Lung (tissue), 12 donors: ENCODE measurements around the gene ZNF679. TPM values are rescaled to one million over a fixed set of nuclear protein-coding genes. Genes with fewer than 3 reads are reported as not detected.

Experiments used
- ATAC-seq: fragments of 200-7000 bp; cut with Tn5 transposase; one replicate; pipeline ENCODE4 v1.9.1; 2020; ENCODE audit warnings: moderate number of reproducible peaks; ENCODE audit not compliant: insufficient read depth, low FRiP score
- DNase-seq, 3 donors: peaks; one replicate each; pipeline ENCODE4 v3.0.0-alpha.2; 2013 to 2017
- H3K27ac ChIP-seq, 2 donors: one replicate each; pipeline ENCODE4 v1.5.1; 2013; ENCODE audit warnings: mild to moderate bottlenecking in 2 of 2, moderate library complexity in 2 of 2, control low read depth in 1 of 2, inconsistent platforms in 1 of 2, low read depth in 1 of 2, low read length in 1 of 2
- H3K27me3 ChIP-seq, 3 donors: one replicate each; pipeline ENCODE4 v1.5.1; 2013; ENCODE audit warnings: low read length in 2 of 3; ENCODE audit not compliant: control insufficient read depth in 3 of 3, insufficient read depth in 3 of 3
- H3K36me3 ChIP-seq, 4 donors: one replicate each; pipeline ENCODE4 v1.5.1; 2013; ENCODE audit warnings: low read length in 4 of 4, mild to moderate bottlenecking in 1 of 4, moderate library complexity in 1 of 4; ENCODE audit not compliant: control insufficient read depth in 4 of 4, insufficient read depth in 4 of 4
- H3K4me1 ChIP-seq, 5 donors: one replicate each; pipeline ENCODE4 v1.5.1; 2013; ENCODE audit warnings: low read length in 5 of 5, mild to moderate bottlenecking in 2 of 5, moderate library complexity in 1 of 5; ENCODE audit not compliant: control insufficient read depth in 5 of 5, insufficient read depth in 5 of 5
- H3K4me3 ChIP-seq: one replicate; pipeline ENCODE4 v1.5.1; 2013; ENCODE audit warnings: mild to moderate bottlenecking, control low read depth, moderate library complexity
- H3K9ac ChIP-seq, 2 donors: one replicate each; pipeline ENCODE4 v1.5.1; 2013; ENCODE audit warnings: low read length in 2 of 2, control low read depth in 1 of 2; ENCODE audit not compliant: insufficient read depth in 1 of 2
- H3K9me3 ChIP-seq, 4 donors: one replicate each; pipeline ENCODE4 v1.5.1; 2013; ENCODE audit warnings: low read length in 3 of 4, mild to moderate bottlenecking in 1 of 4, moderate library complexity in 1 of 4; ENCODE audit not compliant: control insufficient read depth in 4 of 4, insufficient read depth in 3 of 4
- WGBS, 2 donors: extraction: QIAGEN DNeasy Blood & Tissue Kit; methylation state at CpG; one replicate each; pipeline ENCODE4 v1.1.7; 2013; 5-methylcytosine and 5-hydroxymethylcytosine counted together
- polyA plus RNA-seq, 2 donors: library from polyadenylated mRNA; stranded (reverse); fragments of 200-250 nt; gene quantifications; one replicate each; pipeline ENCODE4 v1.2.1, GENCODE V29; 2013
- total RNA-seq, 2 donors: library from RNA; depleted of rRNA in 1 of 2; stranded (reverse); fragments of >200 nt in 1 of 2; gene quantifications; one replicate each; pipeline ENCODE4 v1.2.1, GENCODE V29; 2014 to 2021
- TF ChIP-seq, protein P1 (sequence below): IDR thresholded peaks from 2 replicates; pipeline ENCODE4 v1.5.1; 2012; ENCODE audit warnings: mild to moderate bottlenecking; ENCODE audit errors: control extremely low read depth, extremely low read depth
- donor health status: control.
- donor health status: control.
- donor health status: Bipolar disorder and iron deficiency.
- donor health status: healthy.
- donor health status: DM: yes; HTN: yes; CAD: no.

Gene ZNF679
- total and polyA plus RNA-seq, 4 donors, result not detected

DNA sequence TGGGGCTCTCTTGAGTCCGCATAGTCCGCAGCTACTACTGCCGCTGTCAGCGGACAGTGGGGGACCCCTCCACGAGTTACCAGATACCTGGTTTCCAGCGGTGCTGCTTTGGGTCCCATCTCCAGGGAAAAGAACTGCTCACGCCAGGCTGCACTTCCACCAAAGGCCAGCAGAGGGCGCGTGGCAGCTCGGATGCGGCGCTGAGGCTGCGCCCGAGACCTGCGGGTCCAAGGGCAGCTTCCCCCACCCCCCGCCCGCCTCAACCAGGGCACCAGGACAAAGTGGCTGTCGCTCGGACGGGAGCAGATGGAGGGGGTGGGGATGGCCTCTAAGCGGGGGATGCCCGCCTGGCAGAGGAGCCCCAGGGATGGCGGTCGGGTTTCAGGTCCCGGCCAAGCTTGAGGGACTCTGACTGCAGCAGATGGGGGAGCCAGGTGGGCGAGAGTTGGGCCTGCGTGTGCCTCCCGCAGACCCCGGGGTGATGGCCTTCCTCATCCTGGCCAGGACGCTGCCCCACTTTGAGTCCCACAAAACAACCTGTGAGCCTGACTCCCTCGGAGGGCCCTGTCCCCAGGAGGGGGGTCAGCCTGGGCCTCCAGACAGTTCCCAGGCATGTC, 45.0 kb upstream of the ZNF679 start:
- Histone ChIP-seq H3K9me3 (peaks cover 0 to 28% (median 4%) of the 10 kb centered on the region in 4 donors), H3K36me3 (no peaks in the 10 kb centered on the region), H3K9ac (no peak overlapping the region), H3K4me1 (peaks cover 0 to 6% (median 0%) of the 10 kb centered on the region in 5 donors), H3K4me3 (no peak overlapping the region), H3K27me3 (no peaks in the 10 kb centered on the region), H3K27ac (no peak overlapping the region)
- ATAC-seq, result no peak
- TF ChIP-seq, protein P1, sequence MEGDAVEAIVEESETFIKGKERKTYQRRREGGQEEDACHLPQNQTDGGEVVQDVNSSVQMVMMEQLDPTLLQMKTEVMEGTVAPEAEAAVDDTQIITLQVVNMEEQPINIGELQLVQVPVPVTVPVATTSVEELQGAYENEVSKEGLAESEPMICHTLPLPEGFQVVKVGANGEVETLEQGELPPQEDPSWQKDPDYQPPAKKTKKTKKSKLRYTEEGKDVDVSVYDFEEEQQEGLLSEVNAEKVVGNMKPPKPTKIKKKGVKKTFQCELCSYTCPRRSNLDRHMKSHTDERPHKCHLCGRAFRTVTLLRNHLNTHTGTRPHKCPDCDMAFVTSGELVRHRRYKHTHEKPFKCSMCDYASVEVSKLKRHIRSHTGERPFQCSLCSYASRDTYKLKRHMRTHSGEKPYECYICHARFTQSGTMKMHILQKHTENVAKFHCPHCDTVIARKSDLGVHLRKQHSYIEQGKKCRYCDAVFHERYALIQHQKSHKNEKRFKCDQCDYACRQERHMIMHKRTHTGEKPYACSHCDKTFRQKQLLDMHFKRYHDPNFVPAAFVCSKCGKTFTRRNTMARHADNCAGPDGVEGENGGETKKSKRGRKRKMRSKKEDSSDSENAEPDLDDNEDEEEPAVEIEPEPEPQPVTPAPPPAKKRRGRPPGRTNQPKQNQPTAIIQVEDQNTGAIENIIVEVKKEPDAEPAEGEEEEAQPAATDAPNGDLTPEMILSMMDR, result peak; percentile 49
- no peak for DNase-seq
- WGBS, 2 donors, result 22 to 24% methylated on average over 31 of the region's 31 CpGs

DNA sequence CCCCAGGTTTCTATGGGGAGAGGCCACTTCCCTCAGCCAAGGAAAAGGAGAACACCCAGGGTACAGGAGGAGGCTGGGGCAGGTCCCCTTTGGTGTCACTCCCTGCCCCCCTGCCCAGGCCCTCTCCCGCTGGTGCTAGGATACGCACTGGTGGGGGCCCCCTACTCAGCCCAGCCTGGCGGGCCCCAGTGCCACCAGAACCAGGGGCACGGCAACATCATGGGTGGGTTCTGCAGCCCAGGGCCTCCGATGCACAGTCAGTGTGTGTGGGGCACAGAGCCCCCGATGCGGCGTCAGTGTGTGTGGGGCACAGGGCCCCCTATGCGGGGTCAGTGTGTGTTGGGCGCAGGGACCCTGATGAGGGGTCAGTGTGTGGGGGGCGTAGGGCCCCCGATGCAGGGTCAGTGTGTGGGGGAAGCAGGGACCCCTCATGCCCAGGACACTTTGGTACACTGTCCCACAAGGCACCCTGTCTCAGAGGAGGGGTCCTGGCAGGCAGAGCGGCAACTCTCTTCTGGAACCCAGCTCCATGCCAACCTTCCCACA, 44.4 kb upstream of the ZNF679 start:
- Histone ChIP-seq H3K4me1 (peaks cover 0 to 6% (median 0%) of the 10 kb centered on the region in 5 donors), H3K36me3 (no peaks in the 10 kb centered on the region), H3K4me3 (no peak overlapping the region), H3K9me3 (peaks cover 0 to 28% (median 4%) of the 10 kb centered on the region in 4 donors), H3K27ac (no peak overlapping the region), H3K9ac (no peak overlapping the region), H3K27me3 (no peaks in the 10 kb centered on the region)
- no peak for DNase-seq
- TF ChIP-seq, protein P1, result no peak
- WGBS, 2 donors, result 96 to 97% methylated on average over 12 to 13 of the region's 13 CpGs
- no peak for ATAC-seq

DNA sequence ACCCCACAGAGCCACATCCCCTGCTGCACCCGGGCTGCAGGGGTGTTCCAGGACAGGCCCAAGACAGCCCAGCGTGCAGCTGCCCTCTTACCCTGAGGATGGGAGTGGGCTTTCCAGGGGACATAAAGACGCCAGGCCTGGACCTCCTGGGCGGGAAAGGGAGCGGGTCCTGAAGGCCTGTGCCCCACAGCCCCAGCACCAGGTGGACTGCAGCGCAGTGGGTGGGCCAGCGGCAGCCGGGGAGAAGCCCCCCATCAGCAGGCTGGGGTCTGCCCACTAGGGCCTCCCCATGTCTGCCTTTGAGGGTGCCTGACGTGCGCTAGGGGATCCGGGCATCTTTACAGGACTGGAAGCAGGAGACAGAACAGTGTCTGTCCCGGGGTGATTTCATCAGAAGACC, 43.9 kb upstream of the ZNF679 start:
- Histone ChIP-seq H3K36me3 (no peaks in the 10 kb centered on the region), H3K9ac (no peak overlapping the region), H3K27ac (no peak overlapping the region), H3K4me3 (no peak overlapping the region), H3K27me3 (no peaks in the 10 kb centered on the region), H3K4me1 (peaks cover 0 to 6% (median 0%) of the 10 kb centered on the region in 5 donors), H3K9me3 (peaks cover 0 to 28% (median 4%) of the 10 kb centered on the region in 4 donors)
- WGBS, 2 donors, result 88 to 94% methylated on average over 12 of the region's 12 CpGs
- TF ChIP-seq, protein P1, result no peak
- no peak for ATAC-seq
- DNase-seq, result no peak
